ENCODE measurements around the gene MAN1A2. TPM values are rescaled to one million over a fixed set of nuclear protein-coding genes. Genes with fewer than 3 reads are reported as not detected.
"Not testable (repeated sequence)": the region's sequence is repeated elsewhere in the genome, so short reads cannot be mapped to it uniquely, and the experiment has no call there.

The MAN1A2 gene
- total RNA-seq, 4 donors from 2014 or later = 23.3 to 77.6 (median 57.0) TPM

DNA sequence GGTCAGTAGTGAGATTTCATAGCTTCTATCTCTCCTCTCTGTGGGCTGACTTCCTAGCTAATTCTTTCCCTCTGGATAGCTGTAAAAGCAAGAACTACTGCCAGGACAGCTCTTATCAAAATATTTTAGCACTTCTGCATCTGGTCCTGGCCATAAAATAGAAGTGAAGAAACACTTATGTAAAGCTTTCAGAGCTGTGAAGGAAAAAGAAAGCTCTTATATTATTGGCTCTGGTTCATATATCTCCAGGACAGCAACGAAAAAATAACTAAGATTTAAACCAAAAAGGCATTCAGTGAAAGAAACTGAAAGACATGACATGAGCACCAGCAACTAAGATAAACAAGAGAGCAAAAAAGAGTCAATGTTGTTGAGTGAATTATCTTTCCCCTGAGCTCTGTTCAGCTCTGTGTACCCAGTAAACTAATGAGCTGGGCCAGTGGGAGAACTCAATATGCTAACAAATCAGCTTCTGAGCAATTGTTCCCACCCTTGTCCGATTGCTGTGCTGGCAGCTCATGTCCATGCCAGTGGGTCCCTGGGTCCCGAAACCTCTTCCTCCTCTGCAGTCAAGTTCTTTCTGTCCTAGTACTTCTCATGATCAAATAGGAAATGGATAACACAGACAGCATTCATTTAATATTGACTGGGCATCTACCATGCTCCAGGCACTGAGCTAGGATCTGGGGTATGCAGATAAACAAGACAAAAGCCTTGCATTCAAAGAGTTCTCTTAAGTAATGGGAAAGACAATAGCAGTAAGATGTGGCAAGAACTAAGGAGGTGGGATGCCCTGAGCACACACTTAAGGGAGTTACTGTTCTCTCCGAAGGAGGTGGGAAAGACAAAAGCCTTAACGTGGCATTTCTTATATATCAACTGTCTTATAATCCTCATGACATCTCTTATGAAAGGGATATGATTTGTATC is 45.3 kb upstream of the MAN1A2 start:
- intact Hi-C loops (cut with DNase I; ENCODE audit: low total_unique reads) = no loop called here
- Histone ChIP-seq H3K4me1 (no peaks in the 10 kb centered on the region), H3K27me3 (no peaks in the 10 kb centered on the region), H3K27ac (peak overlapping the region; percentile 48 to 49), H3K4me3 (no peak overlapping the region), H3K36me3 (no peaks in the 10 kb centered on the region), H3K9me3 (no peaks in the 10 kb centered on the region)
- TF ChIP-seq POLR2A (IDR thresholded peaks at IDR 0.05) = no peak
- TF ChIP-seq, protein P1, sequence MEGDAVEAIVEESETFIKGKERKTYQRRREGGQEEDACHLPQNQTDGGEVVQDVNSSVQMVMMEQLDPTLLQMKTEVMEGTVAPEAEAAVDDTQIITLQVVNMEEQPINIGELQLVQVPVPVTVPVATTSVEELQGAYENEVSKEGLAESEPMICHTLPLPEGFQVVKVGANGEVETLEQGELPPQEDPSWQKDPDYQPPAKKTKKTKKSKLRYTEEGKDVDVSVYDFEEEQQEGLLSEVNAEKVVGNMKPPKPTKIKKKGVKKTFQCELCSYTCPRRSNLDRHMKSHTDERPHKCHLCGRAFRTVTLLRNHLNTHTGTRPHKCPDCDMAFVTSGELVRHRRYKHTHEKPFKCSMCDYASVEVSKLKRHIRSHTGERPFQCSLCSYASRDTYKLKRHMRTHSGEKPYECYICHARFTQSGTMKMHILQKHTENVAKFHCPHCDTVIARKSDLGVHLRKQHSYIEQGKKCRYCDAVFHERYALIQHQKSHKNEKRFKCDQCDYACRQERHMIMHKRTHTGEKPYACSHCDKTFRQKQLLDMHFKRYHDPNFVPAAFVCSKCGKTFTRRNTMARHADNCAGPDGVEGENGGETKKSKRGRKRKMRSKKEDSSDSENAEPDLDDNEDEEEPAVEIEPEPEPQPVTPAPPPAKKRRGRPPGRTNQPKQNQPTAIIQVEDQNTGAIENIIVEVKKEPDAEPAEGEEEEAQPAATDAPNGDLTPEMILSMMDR (IDR thresholded peaks at IDR 0.05) = no peak
- no peak for DNase-seq

DNA sequence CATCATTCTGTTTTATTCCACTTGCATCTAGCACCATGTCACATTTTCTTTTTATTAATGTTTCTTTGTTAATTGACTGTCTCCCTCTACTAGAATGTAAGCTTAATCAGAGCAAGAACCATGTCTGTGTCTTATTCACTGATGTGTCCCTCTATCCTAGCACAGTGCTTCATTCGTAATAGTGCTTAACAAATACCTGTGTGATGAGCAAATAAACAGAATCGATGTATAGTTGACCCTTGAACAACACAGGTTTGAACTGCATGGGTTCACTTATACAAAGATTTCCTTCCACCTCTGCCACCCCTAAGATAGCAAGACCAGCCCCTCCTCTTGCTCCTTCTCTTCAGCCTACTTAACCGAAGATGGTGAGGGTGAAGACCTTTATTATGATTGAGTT is 42.9 kb upstream of the MAN1A2 start:
- no peak for DNase-seq
- no peak overlapping the region for H3K4me3 ChIP-seq
- no peak for TF ChIP-seq POLR2A (IDR thresholded peaks at IDR 0.05)
- TF ChIP-seq, protein P1 (IDR thresholded peaks at IDR 0.05) = no peak
- H3K27ac ChIP-seq = no peak overlapping the region
- H3K27me3 ChIP-seq = no peaks in the 10 kb centered on the region
- no peaks in the 10 kb centered on the region for H3K36me3 ChIP-seq
- H3K4me1 ChIP-seq = no peaks in the 10 kb centered on the region
- no peaks in the 10 kb centered on the region for H3K9me3 ChIP-seq
- intact Hi-C loops (cut with DNase I; ENCODE audit: low total_unique reads) = no loop called here

DNA sequence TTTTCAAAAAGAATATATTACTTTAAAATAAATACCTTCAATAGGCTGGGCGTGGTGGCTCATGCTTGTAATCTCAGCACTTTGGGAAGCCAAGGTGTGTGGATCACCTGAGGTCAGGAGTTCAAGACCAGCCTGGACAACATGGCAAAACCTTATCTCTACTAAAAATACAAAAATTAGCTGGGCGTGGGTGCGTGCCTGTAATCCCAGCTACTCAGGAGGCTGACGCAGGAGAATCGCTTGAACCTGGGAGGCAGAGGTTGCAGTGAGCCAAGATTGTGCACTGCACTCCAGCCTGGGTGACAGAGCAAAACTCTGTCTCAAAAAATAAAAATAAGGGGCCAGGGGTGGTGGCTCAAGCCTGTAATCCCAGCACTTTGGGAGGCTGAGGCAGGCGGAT is 41.2 kb upstream of the MAN1A2 start:
- H3K4me3 ChIP-seq; H3K27me3 ChIP-seq; DNase-seq; H3K36me3 ChIP-seq; intact Hi-C loops (cut with DNase I; ENCODE audit: low total_unique reads); H3K27ac ChIP-seq; H3K9me3 ChIP-seq; H3K4me1 ChIP-seq: not testable (repeated sequence)

DNA sequence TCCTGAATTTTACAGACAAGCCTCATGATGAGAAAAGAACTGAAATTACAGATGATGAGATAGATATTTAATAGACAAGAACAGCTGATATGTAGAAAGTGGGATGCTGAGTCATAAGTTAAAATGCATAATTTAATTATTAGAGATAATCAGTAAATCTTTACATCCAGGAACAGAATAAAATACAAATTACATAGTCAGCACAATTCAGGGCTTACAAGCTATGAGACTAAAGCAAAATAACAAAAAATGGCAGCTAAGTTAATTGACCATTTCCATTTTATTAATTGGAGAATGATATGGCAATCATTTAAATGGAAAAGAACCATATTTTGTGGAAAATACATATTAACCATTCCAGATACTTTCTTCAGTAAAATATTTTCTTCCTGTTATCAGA is 40.2 kb upstream of the MAN1A2 start:
- TF ChIP-seq, protein P1 (IDR thresholded peaks at IDR 0.05) = no peak
- no peak for TF ChIP-seq POLR2A (IDR thresholded peaks at IDR 0.05)
- DNase-seq = no peak
- intact Hi-C loops (cut with DNase I; ENCODE audit: low total_unique reads) = no loop called here
- Histone ChIP-seq H3K9me3 (no peaks in the 10 kb centered on the region), H3K4me3 (no peak overlapping the region), H3K4me1 (no peaks in the 10 kb centered on the region), H3K27ac (no peak overlapping the region), H3K27me3 (no peaks in the 10 kb centered on the region), H3K36me3 (no peaks in the 10 kb centered on the region)

DNA sequence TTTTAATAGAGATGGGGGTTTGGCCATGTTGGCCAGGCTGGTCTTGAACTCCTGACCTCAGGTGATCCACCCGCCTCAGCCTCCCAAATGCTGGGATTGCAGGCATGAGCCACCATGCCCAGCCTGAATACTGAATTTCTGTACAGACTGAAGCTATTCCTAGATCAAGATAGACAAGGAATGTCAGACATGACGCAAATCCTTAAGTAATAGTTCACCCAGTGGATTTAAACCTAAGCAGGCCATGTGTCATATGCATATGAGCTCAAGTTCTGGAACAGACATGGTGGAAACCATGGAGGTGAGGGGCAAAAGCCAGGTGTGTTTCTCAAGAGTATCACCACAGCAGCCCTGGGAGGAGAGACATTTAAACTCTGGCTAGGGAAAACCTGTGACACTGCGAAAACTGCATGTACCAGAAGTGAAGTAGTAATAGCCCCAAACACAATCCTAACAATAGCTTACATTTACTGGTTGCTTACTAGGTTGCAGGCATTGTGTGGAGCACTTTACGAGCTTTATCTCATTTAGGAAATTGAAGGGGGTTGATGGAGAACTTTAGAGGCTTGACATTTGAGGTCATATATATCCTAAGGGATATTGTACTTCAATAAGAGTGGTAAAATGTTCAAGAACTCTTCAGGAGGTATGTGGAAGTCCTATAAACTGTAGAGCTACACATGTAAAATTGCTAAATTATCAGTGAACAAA is 31.7 kb upstream of the MAN1A2 start:
- Histone ChIP-seq H3K27ac (no peak overlapping the region), H3K4me1 (peaks cover 0 to 3% of the 10 kb centered on the region in 2 donors), H3K36me3 (no peaks in the 10 kb centered on the region), H3K27me3 (no peaks in the 10 kb centered on the region), H3K4me3 (no peak overlapping the region), H3K9me3 (no peaks in the 10 kb centered on the region)
- no peak for TF ChIP-seq POLR2A (IDR thresholded peaks at IDR 0.05)
- TF ChIP-seq, protein P1 (IDR thresholded peaks at IDR 0.05) = no peak
- no peak for DNase-seq
- intact Hi-C loops (cut with DNase I; ENCODE audit: low total_unique reads) = no loop called here

All from uterus (tissue), 4 donors.